CD4-positive, alpha-beta T cell treated with Interleukin-21 for 1 hour (primary cell): ENCODE results near the gene SLC6A8.
A peak's percentile ranks its signal among the peaks of the same experiment; 100 is the strongest.

ENCODE experiments used
- DNase-seq: peaks from one replicate; pipeline ENCODE4 v3.0.0-alpha.2; 2020

SLC6A8 gene

GRCh38 chrX:153648358-153649177 lies 39.2 kb upstream of the SLC6A8 start:
- DNase-seq, result no peak

DNA sequence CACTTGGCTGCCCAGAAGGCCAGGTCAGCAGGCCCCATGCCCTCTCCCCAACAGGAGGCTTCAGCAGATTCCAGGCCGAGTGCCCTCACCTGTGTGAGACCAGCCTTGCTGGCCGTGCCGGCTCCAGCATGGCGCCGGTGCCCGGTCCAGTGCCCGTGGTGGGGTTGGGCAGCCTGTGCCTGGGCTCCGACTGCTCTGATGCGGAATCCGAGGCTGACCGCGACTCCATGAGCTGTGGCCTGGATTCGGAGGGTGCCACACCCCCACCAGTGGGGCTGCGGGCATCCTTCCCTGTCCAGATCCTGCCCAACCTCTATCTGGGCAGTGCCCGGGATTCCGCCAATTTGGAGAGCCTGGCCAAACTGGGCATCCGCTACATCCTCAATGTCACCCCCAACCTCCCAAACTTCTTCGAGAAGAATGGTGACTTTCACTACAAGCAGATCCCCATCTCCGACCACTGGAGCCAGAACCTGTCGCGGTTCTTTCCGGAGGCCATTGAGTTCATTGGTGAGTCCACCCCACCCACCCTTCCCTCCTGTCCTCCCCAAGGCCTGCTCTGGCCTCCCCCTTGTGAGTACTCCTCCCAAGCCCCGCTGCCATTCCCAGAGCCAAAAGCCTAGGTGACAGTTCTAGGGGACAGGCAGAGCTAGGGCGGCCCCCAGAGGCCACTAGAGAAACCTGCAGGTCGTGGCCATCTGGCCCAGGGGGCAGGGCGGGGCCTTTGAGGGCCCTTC lies 38.4 kb upstream of the SLC6A8 start:
- DNase-seq, result peak; percentile 44

DNA sequence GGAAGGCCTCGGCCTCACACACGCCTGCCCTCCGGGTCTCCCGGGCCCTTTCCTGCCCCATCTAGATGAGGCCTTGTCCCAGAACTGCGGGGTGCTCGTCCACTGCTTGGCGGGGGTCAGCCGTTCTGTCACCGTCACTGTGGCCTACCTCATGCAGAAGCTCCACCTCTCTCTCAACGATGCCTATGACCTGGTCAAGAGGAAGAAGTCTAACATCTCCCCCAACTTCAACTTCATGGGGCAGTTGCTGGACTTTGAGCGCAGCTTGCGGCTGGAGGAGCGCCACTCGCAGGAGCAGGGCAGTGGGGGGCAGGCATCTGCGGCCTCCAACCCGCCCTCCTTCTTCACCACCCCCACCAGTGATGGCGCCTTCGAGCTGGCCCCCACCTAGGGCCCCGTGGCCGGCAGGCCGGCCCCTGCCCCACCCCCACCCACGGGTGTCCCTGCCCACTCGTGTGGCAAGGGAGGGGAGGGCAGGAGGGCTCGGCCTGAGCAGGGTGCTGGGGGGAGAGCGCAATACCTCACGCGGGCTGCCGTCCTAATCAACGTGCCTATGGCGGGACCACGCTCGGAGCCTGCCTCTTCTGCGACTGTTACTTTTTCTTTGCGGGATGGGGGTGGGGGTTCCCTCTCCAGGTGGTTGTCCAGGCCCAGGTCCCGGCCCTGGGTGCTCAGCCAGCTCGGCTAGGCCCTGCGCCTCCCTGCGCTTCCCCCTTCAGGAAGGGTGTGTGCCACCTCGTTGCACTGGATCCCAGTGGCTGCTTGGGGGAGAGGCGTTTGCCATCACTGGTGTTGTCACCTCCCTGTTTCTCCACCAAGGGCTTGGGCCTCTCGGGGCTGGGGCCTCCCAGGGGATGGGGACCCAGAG lies 37.6 kb upstream of the SLC6A8 start:
- no peak for DNase-seq

- DNase-seq, result no peak
Measured at GRCh38 chrX:153650959-153651358, 36.8 kb upstream of the SLC6A8 start.

GRCh38 chrX:153651540-153652079 lies 36.1 kb upstream of the SLC6A8 start:
- DNase-seq, result no peak

DNA sequence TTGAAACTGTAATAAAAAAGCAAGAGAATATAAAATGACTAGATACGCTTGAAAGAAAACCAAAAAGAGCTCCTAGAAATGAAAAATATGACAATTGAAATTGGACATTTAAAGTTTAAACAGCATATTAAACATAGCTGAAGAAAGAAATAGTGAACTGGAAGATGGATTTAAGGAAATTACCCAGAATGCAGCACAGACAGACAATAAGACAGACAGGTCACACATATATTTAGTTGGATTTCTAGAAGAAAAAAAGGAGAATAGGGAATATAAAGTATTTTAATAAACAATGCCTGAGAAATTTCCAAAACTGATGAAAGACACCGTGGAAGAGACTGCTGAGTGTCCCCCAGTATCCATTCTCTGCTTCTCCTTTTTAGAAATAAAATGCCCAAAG lies 34.2 kb upstream of the SLC6A8 start:
- DNase-seq, result no peak

GRCh38 chrX:153657161-153657560 lies 30.6 kb upstream of the SLC6A8 start:
- DNase-seq, result no peak

DNA sequence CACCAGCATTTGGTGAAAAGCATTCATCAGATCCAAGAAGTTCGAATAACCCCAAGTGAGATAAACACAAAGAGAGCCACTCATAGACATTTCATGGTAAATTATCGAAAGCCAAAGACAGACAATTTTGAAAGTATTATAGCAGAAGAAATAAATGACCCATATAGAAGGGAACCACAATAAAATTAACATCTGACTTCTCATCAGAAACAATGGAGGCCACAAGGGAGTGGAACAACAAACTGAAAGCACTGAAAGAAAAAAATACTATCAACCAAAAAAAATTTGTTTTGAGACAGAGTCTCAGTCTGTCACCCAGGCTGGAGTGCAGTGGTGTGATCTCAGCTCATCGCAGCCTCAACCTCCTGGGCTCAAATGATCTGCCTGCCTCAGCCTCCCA lies 28.5 kb upstream of the SLC6A8 start:
- DNase-seq, result no peak

DNA sequence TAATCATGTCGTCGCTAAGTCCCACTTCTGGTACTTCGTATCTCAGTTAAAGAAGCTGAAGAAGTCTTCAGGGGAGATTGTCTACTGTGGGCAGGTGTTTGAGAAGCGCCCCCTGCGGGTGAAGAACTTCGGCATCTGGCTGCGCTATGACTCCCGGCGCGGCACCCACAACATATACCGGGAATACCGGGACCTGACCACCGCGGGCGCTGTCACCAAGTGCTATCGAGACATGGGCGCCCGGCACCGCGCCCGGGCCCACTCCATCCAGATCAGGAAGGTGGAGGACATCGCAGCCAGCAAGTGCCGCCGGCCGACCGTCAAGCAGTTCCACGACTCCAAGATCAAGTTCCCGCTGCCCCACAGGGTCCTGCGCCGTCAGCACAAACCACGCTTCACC lies 25.5 kb upstream of the SLC6A8 start:
- DNase-seq, result peak; percentile 58

GRCh38 chrX:153665726-153666306 lies 21.9 kb upstream of the SLC6A8 start:
- no peak for DNase-seq

GRCh38 chrX:153667281-153667955 lies 20.3 kb upstream of the SLC6A8 start:
- DNase-seq, result no peak

- peak; percentile 75 for DNase-seq
Measured at GRCh38 chrX:153667956-153668396, 19.8 kb upstream of the SLC6A8 start.

DNA sequence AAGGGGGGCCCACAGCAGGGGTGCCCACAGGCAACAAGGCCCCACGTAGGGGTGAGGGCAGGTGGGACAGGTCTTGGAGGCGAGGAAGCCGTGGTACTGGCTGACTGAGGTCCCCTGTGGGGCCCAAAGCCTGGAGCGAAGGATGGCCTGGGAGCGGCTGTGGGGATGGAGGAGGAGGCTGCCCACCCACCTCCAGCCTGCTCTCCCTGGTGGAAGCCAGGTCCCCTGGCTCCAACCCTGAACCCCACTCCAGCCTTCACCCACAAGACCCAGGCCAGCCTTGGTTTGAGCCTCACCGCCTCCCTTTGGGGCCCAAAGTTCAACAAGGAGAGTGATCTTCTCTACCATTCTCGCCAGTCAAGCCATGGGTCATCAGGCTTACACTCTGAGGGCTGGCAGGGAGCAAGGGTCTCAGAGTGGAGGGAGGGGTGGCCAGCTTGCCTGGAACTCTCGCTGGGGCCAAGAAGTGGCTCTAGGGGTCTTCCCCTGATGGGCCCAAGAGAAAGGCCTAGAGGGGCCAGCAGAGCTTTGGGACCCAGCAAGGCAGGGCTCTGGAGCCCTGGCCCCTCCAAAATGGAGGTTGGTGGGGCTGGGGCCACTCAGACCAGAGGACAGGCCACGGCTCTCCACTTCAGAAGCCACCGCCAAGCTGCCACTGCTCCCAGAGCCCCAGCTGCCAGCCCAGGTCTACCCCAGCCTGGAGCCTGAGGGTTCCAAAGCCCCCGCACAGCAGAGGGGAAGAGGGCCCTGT lies 19.1 kb upstream of the SLC6A8 start:
- no peak for DNase-seq

GRCh38 chrX:153669174-153669890 lies 18.4 kb upstream of the SLC6A8 start:
- peak; percentile 42 for DNase-seq

GRCh38 chrX:153669901-153670731 lies 17.6 kb upstream of the SLC6A8 start:
- DNase-seq, result no peak

DNA sequence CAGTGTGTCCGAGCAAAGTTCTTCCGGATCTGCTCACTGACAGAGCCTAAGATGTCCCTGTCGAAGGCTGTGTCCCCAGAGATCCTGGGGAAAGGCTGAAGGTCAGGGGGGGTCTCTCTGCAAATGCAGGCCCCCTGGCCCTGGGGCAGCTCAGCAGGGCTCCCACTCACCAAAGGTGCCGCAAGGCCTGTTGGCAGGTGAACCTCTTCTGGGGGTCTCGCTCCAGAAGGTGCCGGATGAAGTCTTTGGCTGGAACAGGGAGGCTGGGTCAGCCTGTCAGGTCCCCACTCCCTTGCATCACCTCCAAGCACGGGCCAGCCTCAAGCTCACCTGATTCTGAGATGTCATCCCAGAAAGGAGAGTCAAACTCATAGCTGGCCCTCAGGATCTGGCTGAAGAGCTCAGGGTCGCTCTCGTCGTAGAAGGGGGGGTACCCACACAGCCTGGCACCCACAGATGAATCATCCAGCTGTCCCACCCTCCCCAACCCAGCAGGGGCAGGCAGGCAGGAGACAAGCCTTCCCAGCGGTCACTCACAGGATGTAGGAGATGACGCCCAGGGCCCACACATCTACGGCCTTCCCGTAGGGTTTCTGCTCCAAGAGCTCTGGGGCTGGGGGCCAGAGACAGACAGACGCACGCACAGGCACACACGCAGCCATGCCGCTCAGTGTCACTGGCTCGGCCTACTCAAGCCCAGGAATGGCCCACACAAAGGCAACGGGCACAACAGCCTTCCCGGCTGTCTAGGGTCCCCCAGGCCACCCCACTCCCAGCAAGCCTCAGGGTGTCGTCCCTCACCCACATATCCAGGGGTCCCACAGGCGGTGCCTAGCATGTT lies 16.8 kb upstream of the SLC6A8 start:
- DNase-seq, result no peak

- DNase-seq, result no peak
Measured at GRCh38 chrX:153671589-153672530, 15.9 kb upstream of the SLC6A8 start.
